ENCODE results near the gene MARCHF10.

Gene MARCHF10

DNA sequence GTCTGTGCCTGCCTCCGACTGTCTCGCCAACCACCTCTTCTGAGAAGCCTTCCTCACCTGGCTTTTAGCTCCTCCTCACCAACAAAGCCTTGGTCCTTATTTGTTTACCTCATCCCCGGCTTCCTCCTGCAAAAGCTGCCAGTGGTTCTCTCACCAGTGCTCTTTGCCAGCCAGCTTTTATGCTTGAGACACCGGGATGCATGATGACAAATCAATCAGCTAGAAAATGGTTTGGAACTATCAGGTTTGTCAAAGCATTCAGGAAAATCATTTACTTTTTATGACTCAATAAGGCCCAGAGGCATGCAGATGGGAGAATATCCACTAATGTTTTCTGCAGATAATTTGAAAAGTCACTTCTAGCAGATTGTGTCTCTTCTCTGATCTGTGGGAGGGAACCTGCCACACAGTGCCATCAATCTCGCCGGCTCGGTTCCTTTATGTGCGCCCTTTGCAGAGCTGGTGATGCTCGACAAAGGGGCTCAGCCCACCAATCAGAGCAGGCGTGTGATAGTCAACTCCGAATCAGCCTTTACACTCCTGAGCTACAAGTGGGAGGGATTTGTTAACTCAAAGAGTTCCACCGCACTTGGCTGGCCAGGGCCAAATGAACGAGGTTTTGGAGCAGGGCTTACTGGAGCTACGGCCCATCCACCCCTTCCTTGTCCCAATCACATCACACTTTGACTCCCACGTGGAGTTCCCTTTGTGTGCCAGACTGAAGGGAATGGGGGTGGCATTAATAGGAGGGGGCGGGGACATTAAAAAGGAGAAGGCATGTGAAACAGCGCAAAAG lies 94.8 kb downstream of the MARCHF10 start:
- no peak overlapping the region for H3K27ac ChIP-seq (ENCODE audit: insufficient read depth, low read length, poor library complexity, severe bottlenecking)
- no peak for DNase-seq
- no peaks in the 10 kb centered on the region for H3K27me3 ChIP-seq (replicated peaks; ENCODE audit: control insufficient read depth, insufficient read depth, low read length, poor library complexity, severe bottlenecking)
- no peaks in the 10 kb centered on the region for H3K9me3 ChIP-seq (ENCODE audit: control insufficient read depth, low read length)
- H3K4me1 ChIP-seq (ENCODE audit: control insufficient read depth, insufficient read depth, low read length, poor library complexity, severe bottlenecking): no peaks in the 10 kb centered on the region
- no peak overlapping the region for H3K4me3 ChIP-seq (ENCODE audit: insufficient read depth, low read depth, low read length, poor library complexity, severe bottlenecking)
- no peaks in the 10 kb centered on the region for H3K36me3 ChIP-seq (ENCODE audit: control insufficient read depth, insufficient read depth, low read length)

DNA sequence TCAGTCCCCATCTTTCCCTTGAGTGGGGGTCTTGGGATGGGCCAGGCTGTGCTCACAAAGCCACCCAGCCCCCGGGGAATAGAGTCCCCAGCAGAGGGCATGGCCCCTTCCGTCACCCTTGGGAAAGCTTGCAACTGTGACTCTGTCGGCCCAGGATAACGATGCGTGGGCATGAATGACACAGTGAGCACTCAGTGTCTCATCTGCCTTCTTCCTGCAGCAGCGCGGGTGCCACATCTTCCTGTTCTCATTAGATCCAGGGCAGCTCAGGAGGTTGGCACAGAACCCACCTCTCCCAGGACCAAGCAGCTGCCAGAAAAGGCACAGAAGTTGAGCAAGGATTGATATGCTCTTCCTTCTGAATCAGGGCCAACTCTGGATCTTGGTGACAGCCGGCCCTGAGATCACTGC lies 95.9 kb downstream of the MARCHF10 start:
- no peak for DNase-seq
- H3K27me3 ChIP-seq (replicated peaks; ENCODE audit: control insufficient read depth, insufficient read depth, low read length, poor library complexity, severe bottlenecking): no peaks in the 10 kb centered on the region
- no peak overlapping the region for H3K27ac ChIP-seq (ENCODE audit: insufficient read depth, low read length, poor library complexity, severe bottlenecking)
- H3K4me1 ChIP-seq (ENCODE audit: control insufficient read depth, insufficient read depth, low read length, poor library complexity, severe bottlenecking): no peaks in the 10 kb centered on the region
- H3K4me3 ChIP-seq (ENCODE audit: insufficient read depth, low read depth, low read length, poor library complexity, severe bottlenecking): no peak overlapping the region
- no peaks in the 10 kb centered on the region for H3K36me3 ChIP-seq (ENCODE audit: control insufficient read depth, insufficient read depth, low read length)
- H3K9me3 ChIP-seq (ENCODE audit: control insufficient read depth, low read length): no peaks in the 10 kb centered on the region

DNA sequence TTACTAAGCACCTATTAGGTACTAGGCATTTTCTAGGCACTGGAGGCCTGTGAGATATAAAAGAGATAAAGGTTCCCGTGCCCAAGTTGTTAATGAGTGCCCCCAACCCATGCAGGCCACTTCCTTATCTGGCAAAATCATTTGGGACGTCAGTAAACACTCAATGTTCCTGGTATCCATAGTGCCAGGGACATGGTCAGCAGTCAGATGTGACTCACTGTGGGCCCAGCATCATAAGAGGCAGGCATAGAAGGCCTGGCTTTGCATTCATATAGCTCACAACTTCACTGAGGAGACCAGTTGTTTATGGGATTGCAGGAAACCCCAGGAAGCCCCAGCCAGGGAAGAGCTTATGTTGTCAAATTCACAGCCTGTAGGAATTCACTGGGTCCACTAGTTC lies 99.5 kb downstream of the MARCHF10 start:
- Histone ChIP-seq H3K9me3 (ENCODE audit: control insufficient read depth, low read length) (no peaks in the 10 kb centered on the region), H3K4me1 (ENCODE audit: control insufficient read depth, insufficient read depth, low read length, poor library complexity, severe bottlenecking) (peaks cover 8% of the 10 kb centered on the region), H3K27ac (ENCODE audit: insufficient read depth, low read length, poor library complexity, severe bottlenecking) (no peak overlapping the region), H3K36me3 (ENCODE audit: control insufficient read depth, insufficient read depth, low read length) (no peaks in the 10 kb centered on the region), H3K4me3 (ENCODE audit: insufficient read depth, low read depth, low read length, poor library complexity, severe bottlenecking) (no peak overlapping the region), H3K27me3 (replicated peaks; ENCODE audit: control insufficient read depth, insufficient read depth, low read length, poor library complexity, severe bottlenecking) (no peaks in the 10 kb centered on the region)
- DNase-seq: no peak

DNA sequence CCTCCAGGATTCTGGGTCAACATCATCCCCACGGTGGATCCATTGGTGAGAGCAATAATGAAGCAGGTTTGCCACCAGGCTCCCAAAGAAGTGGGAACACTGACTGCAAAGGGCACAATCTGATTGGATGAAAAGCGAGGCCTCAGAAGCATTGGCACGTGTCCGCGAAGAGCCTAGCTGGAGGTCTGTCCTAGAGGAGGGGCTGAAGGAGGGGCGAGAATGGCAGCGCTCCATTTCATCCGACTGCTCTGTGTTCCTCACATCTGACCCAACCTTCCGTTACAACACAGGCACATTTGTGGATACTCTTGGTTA lies 100.7 kb downstream of the MARCHF10 start:
- no peak for DNase-seq
- Histone ChIP-seq H3K4me1 (ENCODE audit: control insufficient read depth, insufficient read depth, low read length, poor library complexity, severe bottlenecking) (peaks cover 11% of the 10 kb centered on the region), H3K36me3 (ENCODE audit: control insufficient read depth, insufficient read depth, low read length) (no peaks in the 10 kb centered on the region), H3K9me3 (ENCODE audit: control insufficient read depth, low read length) (no peaks in the 10 kb centered on the region), H3K4me3 (ENCODE audit: insufficient read depth, low read depth, low read length, poor library complexity, severe bottlenecking) (no peak overlapping the region), H3K27me3 (replicated peaks; ENCODE audit: control insufficient read depth, insufficient read depth, low read length, poor library complexity, severe bottlenecking) (no peaks in the 10 kb centered on the region), H3K27ac (ENCODE audit: insufficient read depth, low read length, poor library complexity, severe bottlenecking) (no peak overlapping the region)

DNA sequence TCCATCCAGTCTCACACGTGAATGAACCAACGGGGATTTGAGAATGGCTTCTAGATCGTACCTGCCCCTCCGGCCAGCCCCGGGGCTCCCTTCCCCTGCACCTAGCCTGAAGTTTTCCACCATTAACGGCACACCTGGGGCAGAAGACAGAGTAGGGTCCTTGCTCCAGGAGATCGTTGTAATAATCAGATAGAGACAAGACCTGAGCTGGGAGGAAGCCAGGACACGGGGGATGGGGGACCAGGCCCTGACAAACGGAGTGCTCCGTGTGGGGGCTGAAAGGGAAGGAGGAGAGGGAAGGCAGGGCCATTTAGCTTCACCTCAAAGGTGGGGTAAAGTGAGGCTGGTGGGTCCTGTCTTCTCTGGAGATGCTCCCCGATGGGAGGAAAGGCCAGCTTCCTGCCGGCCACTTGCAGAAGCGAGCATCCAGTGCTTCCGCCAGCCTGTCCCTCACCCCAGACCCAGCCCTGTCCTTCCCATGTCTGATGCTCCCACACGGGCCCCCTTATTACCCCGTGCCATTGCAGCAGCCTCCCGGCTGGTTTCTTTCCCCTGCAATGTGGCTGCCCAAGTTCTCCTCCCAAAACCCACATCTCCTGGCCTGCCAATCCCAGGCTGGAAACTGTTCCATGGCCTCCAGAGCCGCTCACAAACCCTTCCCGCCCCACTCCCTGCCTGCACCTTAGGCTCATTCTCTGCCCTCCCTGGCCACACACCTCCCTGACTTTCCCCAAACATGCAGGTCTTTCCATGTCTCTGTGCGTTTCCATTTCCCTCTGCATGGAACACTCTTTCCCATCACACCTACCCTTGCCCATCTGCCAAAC lies 101.3 kb downstream of the MARCHF10 start:
- H3K36me3 ChIP-seq (ENCODE audit: control insufficient read depth, insufficient read depth, low read length): no peaks in the 10 kb centered on the region
- no peak for DNase-seq
- no peak overlapping the region for H3K4me3 ChIP-seq (ENCODE audit: insufficient read depth, low read depth, low read length, poor library complexity, severe bottlenecking)
- H3K4me1 ChIP-seq (ENCODE audit: control insufficient read depth, insufficient read depth, low read length, poor library complexity, severe bottlenecking): peaks cover 11% of the 10 kb centered on the region
- H3K27ac ChIP-seq (ENCODE audit: insufficient read depth, low read length, poor library complexity, severe bottlenecking): no peak overlapping the region
- H3K9me3 ChIP-seq (ENCODE audit: control insufficient read depth, low read length): no peaks in the 10 kb centered on the region
- no peaks in the 10 kb centered on the region for H3K27me3 ChIP-seq (replicated peaks; ENCODE audit: control insufficient read depth, insufficient read depth, low read length, poor library complexity, severe bottlenecking)

DNA sequence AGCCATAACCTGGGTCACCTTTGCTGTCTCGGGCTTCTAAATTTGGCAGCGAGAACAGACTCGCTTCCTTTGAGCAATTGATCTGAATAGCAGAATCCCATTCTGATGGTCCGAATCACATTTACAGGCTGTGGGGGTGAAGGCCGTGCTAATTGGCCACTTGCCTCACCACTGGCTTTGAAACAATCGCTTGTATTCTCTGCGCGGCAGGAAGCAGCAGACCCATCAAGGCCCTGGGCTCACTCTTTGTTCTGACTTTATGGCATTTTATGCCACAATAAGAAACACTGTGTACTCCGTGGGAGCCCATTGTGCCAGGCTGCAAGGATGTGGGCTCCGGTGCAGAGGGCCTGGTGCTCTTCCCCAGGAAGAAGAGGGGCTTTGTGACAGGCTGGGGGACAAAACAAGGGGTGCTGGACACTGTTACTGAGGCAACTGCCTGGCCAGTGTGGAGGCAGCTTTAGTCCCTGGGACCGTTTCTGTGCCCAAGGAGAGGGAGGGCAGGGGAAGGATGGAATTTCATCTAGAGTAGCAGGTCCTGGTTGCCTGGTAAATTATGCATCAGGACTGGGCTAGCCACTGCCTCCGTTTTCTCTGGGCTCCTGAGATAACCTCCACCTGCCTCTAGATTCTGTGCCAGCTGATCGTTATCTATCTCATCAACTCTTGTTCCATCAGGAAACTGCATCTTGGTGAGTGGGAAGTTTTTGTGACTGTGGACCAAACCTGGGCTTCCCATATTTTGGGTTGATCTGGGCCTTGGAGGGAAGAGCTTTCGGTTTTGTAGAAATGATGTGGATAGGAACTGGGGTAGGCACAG lies 102.1 kb downstream of the MARCHF10 start:
- H3K4me3 ChIP-seq (ENCODE audit: insufficient read depth, low read depth, low read length, poor library complexity, severe bottlenecking): no peak overlapping the region

DNA sequence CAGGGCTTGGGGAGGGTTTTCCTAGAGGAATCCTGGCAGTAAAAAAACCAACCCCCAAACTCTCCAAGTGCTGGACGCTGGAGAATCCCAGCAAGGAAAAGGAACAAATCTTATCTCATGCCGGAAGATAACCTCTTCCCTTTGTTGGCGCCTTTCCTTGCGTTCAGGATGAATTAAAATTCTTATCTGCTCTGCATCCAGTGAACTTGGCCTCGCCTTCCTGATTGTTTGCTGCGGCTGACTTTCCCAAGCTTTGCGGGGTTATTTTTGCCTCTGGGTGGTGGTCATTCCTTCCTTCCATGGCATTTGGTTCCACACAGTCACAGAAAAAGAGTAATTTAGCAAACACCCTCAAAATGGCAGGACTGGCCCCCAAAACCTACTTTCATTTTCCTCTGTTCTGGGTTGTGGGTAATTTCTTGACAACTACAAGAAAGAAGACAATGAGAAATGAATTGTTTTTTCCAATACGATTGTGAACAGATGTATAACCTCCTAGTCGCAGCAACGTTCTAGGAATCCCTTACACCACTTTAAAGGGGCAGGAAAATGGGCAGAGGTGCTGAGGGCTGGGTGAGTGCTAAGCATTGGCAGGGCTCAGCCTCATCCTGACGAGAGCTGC lies 102.8 kb downstream of the MARCHF10 start:
- no peak for DNase-seq

More for the DNA sequence above, 102.1 kb downstream of the MARCHF10 start:
- Histone ChIP-seq H3K27ac (ENCODE audit: insufficient read depth, low read length, poor library complexity, severe bottlenecking) (no peak overlapping the region), H3K4me1 (ENCODE audit: control insufficient read depth, insufficient read depth, low read length, poor library complexity, severe bottlenecking) (peaks cover 11% of the 10 kb centered on the region), H3K27me3 (replicated peaks; ENCODE audit: control insufficient read depth, insufficient read depth, low read length, poor library complexity, severe bottlenecking) (no peaks in the 10 kb centered on the region), H3K36me3 (ENCODE audit: control insufficient read depth, insufficient read depth, low read length) (no peaks in the 10 kb centered on the region), H3K9me3 (ENCODE audit: control insufficient read depth, low read length) (no peaks in the 10 kb centered on the region)
- DNase-seq: no peak

DNA sequence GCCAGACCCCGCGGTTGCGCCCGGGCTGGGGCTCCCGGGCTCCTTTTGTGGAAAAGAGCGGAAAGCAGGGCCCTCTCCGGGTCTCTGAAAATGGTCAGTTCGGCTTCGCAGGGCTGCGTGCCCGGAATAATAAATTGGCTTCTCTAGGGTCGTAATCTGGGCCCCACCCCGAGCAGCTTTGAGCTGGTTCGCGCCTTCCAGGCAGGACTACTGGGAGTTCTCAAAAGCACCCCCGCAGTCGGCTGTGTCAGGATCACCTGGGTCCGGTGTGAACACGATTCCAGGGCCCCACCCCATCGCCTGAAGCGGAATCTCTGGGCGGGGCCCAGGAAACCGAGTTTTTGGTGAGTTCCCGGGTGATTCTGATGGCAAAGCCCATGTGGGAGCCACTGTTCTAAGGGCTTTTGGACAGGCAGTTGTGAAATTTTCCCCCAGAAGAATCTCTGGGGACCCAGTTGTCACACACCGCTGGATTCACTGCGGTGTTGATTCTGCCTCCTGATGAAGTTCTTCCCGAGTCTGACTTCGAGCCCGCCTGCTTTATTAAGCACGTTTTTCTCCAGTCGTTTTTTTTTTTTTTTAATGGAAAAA lies 103.6 kb downstream of the MARCHF10 start:
- H3K27ac ChIP-seq (ENCODE audit: insufficient read depth, low read length, poor library complexity, severe bottlenecking): no peak overlapping the region
- H3K4me1 ChIP-seq (ENCODE audit: control insufficient read depth, insufficient read depth, low read length, poor library complexity, severe bottlenecking): peaks cover 11% of the 10 kb centered on the region
- no peak for DNase-seq

More for the DNA sequence above, 102.8 kb downstream of the MARCHF10 start:
- Histone ChIP-seq H3K27me3 (replicated peaks; ENCODE audit: control insufficient read depth, insufficient read depth, low read length, poor library complexity, severe bottlenecking) (no peaks in the 10 kb centered on the region), H3K27ac (ENCODE audit: insufficient read depth, low read length, poor library complexity, severe bottlenecking) (no peak overlapping the region), H3K9me3 (ENCODE audit: control insufficient read depth, low read length) (no peaks in the 10 kb centered on the region), H3K4me3 (ENCODE audit: insufficient read depth, low read depth, low read length, poor library complexity, severe bottlenecking) (no peak overlapping the region), H3K4me1 (ENCODE audit: control insufficient read depth, insufficient read depth, low read length, poor library complexity, severe bottlenecking) (peaks cover 11% of the 10 kb centered on the region), H3K36me3 (ENCODE audit: control insufficient read depth, insufficient read depth, low read length) (no peaks in the 10 kb centered on the region)

DNA sequence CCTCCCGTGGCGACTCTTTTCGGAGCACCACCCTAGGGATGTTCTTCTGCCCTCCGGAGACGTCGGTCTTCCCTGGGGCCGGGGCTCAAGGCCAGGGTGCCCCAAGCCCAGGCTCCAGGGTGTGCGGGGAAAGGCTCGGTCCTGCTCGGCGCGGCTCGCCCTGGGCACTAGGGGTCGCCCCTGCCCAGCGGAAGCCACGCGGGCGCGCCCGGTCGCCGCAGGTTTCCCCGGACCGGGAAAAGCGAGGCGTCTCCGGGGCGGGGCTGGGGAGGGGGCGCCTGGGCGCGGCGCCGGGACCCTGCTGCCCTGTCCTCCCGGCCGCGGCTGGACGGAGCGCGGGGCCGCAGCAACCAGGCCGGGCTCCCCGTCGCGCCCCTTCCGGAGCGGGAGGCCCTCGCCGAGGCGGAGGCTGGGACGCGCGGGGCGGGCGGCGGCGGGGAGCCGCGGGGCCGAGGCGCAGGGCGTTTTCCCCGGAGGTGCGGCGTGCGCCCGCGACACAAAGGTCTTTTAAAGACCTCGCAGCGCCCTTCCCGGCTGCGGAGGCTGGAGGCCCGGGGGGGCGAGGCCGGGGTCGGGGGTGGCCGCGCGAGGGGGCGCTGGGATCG lies 104.2 kb downstream of the MARCHF10 start:
- peak; percentile 50 to 56 (median 51) for DNase-seq
- Histone ChIP-seq H3K4me3 (ENCODE audit: insufficient read depth, low read depth, low read length, poor library complexity, severe bottlenecking) (peak overlapping the region; percentile 54), H3K27ac (ENCODE audit: insufficient read depth, low read length, poor library complexity, severe bottlenecking) (no peak overlapping the region)

More for the DNA sequence above, 103.6 kb downstream of the MARCHF10 start:
- no peaks in the 10 kb centered on the region for H3K36me3 ChIP-seq (ENCODE audit: control insufficient read depth, insufficient read depth, low read length)
- no peaks in the 10 kb centered on the region for H3K27me3 ChIP-seq (replicated peaks; ENCODE audit: control insufficient read depth, insufficient read depth, low read length, poor library complexity, severe bottlenecking)
- peak overlapping the region; percentile 54 for H3K4me3 ChIP-seq (ENCODE audit: insufficient read depth, low read depth, low read length, poor library complexity, severe bottlenecking)
- H3K9me3 ChIP-seq (ENCODE audit: control insufficient read depth, low read length): no peaks in the 10 kb centered on the region

More for the DNA sequence above, 104.2 kb downstream of the MARCHF10 start:
- Histone ChIP-seq H3K4me1 (ENCODE audit: control insufficient read depth, insufficient read depth, low read length, poor library complexity, severe bottlenecking) (peaks cover 11% of the 10 kb centered on the region), H3K9me3 (ENCODE audit: control insufficient read depth, low read length) (no peaks in the 10 kb centered on the region), H3K36me3 (ENCODE audit: control insufficient read depth, insufficient read depth, low read length) (no peaks in the 10 kb centered on the region), H3K27me3 (replicated peaks; ENCODE audit: control insufficient read depth, insufficient read depth, low read length, poor library complexity, severe bottlenecking) (no peaks in the 10 kb centered on the region)

Measured in effector memory CD4-positive, alpha-beta T cell (primary cell).